Endothelial cell of umbilical vein (primary cell): ENCODE results near the gene AURKB. TPM values are rescaled to one million over a fixed set of nuclear protein-coding genes. Genes with fewer than 3 reads are reported as not detected.

Source experiments
- BruUV-seq: library from RNA; stranded (reverse); fragments of 400-500 nt; replicated peaks from 2 replicates; lab custom pipeline; 2021; lab: Mats Ljungman, UMichigan
- CTCF ChIA-PET: fragments of 300-600, 350-600 bp; sonication (Branson Sonifier 250); formaldehyde crosslinking; loops from one replicate; lab custom pipeline; 2021; ENCODE audit warnings: antibody characterized with exemption, inconsistent platforms; lab: Charles Lee
- POLR2A ChIA-PET: fragments of 300-600, 350-600 bp; sonication (Branson Sonifier 250); formaldehyde crosslinking; loops from one replicate; lab custom pipeline; 2021; ENCODE audit warnings: antibody characterized with exemption, inconsistent platforms; lab: Charles Lee
- DNase-seq: peaks from one replicate; pipeline ENCODE4 v3.0.0-alpha.2; 2011; ENCODE audit warnings: low read depth, low spot score
- FAIRE-seq: peaks from 2 replicates; lab custom pipeline; 2011; peaks lifted over from hg19 to GRCh38; lab: Jason Lieb, UNC
- H2AFZ ChIP-seq: 2 replicates; pipeline ENCODE4 v1.6.0; 2012; ENCODE audit warnings: low read depth, low read length, control low read depth, inconsistent platforms
- H3K27ac ChIP-seq: 2 replicates; pipeline ENCODE4 v1.5.1; 2011; ENCODE audit warnings: low read depth, mild to moderate bottlenecking, control low read depth, low read length, moderate library complexity; ENCODE audit not compliant: insufficient read depth
- H3K27me3 ChIP-seq, 2 experiments: 2 replicates each; pipeline versions ENCODE4 v1.6.0 to v1.6.1; 2011; ENCODE audit warnings: low read length in 2 of 2, mixed read lengths in 1 of 2; ENCODE audit not compliant: control insufficient read depth in 2 of 2, insufficient read depth in 2 of 2
- H3K36me3 ChIP-seq, 2 experiments: 2 replicates in 1 of 2; 3 replicates in 1 of 2; pipeline ENCODE4 v1.5.1; 2011; ENCODE audit warnings: low read length in 2 of 2, mild to moderate bottlenecking in 1 of 2, moderate library complexity in 1 of 2; ENCODE audit not compliant: control insufficient read depth in 2 of 2, insufficient read depth in 2 of 2; ENCODE audit errors: extremely low read depth in 1 of 2
- H3K4me1 ChIP-seq: 3 replicates; pipeline ENCODE4 v1.5.1; 2011; ENCODE audit warnings: mild to moderate bottlenecking, low read length; ENCODE audit not compliant: control insufficient read depth, insufficient read depth; ENCODE audit errors: extremely low read depth
- H3K4me2 ChIP-seq: 2 replicates; pipeline ENCODE4 v1.6.1; 2011; ENCODE audit warnings: low read length, control low read depth, mixed read lengths; ENCODE audit not compliant: insufficient read depth
- H3K4me3 ChIP-seq, 3 experiments: fragments of 200-600 bp in 1 of 3; sonication (generic), shearing (Covaris generic) in 1 of 3; replicated peaks in 1 of 3; 2 replicates each; pipeline ENCODE4 v1.5.1; 2011 to 2016; ENCODE audit warnings: control low read depth in 3 of 3, low read length in 3 of 3, mild to moderate bottlenecking in 2 of 3, inconsistent platforms in 1 of 3, low read depth in 1 of 3, moderate library complexity in 1 of 3; ENCODE audit not compliant: insufficient read depth in 1 of 3
- H3K79me2 ChIP-seq: 2 replicates; pipeline ENCODE4 v1.6.0; 2012; ENCODE audit warnings: low read length, inconsistent platforms; ENCODE audit not compliant: control insufficient read depth, insufficient read depth
- H3K9ac ChIP-seq: replicated peaks from 2 replicates; pipeline ENCODE3; 2011; ENCODE audit warnings: low read length, control low read depth; ENCODE audit not compliant: insufficient read depth; ENCODE audit errors: extremely low read depth
- H3K9me1 ChIP-seq: replicated peaks from 3 replicates; pipeline ENCODE4 v1.6.0; 2011; ENCODE audit warnings: mild to moderate bottlenecking, low read length; ENCODE audit not compliant: control insufficient read depth, insufficient read depth; ENCODE audit errors: extremely low read depth
- H3K9me3 ChIP-seq: replicated peaks from 2 replicates; pipeline ENCODE4 v1.5.1; 2012; ENCODE audit warnings: low read length, inconsistent platforms; ENCODE audit not compliant: control insufficient read depth, insufficient read depth
- H4K20me1 ChIP-seq: replicated peaks from 2 replicates; pipeline ENCODE3; 2011; ENCODE audit warnings: mild to moderate bottlenecking, low read length; ENCODE audit not compliant: control insufficient read depth, insufficient read depth; ENCODE audit errors: extremely low read depth
- GATA2 ChIP-seq: IDR thresholded peaks from 2 replicates; pipeline ENCODE4 v1.7.0; 2011; ENCODE audit warnings: low read depth, mild to moderate bottlenecking, moderate library complexity, mixed read lengths, low read length; ENCODE audit not compliant: insufficient read length, insufficient read depth
- POLR2AphosphoS5 ChIP-seq: IDR thresholded peaks from 2 replicates; pipeline ENCODE4 v1.6.1; 2012; ENCODE audit warnings: low read depth, mild to moderate bottlenecking, control low read depth, low read length, moderate library complexity; ENCODE audit not compliant: insufficient read depth
- dilution Hi-C: fragments of 300-500 bp; cut with MboI; formaldehyde crosslinking; loops from one replicate; pipeline ENCODE4 v1.15.0; 2019; ENCODE audit warnings: low sequenced_read_pairs; ENCODE audit not compliant: extremely low pct_ligation_motif_present
- intact Hi-C: fragments of 100-400 bp; cut with micrococcal nuclease; formaldehyde crosslinking; loops from one replicate; pipeline ENCODE4 v1.10.0; 2022
- polyA plus RNA-seq, 4 experiments: library from polyadenylated mRNA; depleted of rRNA in 3 of 4; stranded (reverse) in 3 of 4; unstranded in 1 of 4; fragments of >200 nt; gene quantifications; 2 replicates each; pipeline versions ENCODE4 v1.2.1 to v1.2.3, GENCODE V29; 2011 to 2012; ENCODE audit warnings: missing spikeins in 1 of 4
- total RNA-seq: library from RNA; stranded (reverse); gene quantifications from 2 replicates; pipeline ENCODE4 v1.2.3, GENCODE V29; 2021
- TF ChIP-seq, protein P1 (sequence below), 2 donors: IDR thresholded peaks; 1 replicate in 1 of 2; 2 replicates in 1 of 2; pipeline ENCODE4 v1.5.1; 2011; ENCODE audit warnings: low read length in 2 of 2, mild to moderate bottlenecking in 2 of 2, moderate library complexity in 2 of 2, control low read depth in 1 of 2, inconsistent platforms in 1 of 2, low read depth in 1 of 2; ENCODE audit not compliant: insufficient read depth in 1 of 2; ENCODE audit errors: extremely low read depth in 1 of 2

The AURKB gene
- total and polyA plus RNA-seq, 2 donors (not counting 3 experiments of a cell fraction or from before 2014, with no cell fraction given), result 67.8 to 107 TPM

DNA sequence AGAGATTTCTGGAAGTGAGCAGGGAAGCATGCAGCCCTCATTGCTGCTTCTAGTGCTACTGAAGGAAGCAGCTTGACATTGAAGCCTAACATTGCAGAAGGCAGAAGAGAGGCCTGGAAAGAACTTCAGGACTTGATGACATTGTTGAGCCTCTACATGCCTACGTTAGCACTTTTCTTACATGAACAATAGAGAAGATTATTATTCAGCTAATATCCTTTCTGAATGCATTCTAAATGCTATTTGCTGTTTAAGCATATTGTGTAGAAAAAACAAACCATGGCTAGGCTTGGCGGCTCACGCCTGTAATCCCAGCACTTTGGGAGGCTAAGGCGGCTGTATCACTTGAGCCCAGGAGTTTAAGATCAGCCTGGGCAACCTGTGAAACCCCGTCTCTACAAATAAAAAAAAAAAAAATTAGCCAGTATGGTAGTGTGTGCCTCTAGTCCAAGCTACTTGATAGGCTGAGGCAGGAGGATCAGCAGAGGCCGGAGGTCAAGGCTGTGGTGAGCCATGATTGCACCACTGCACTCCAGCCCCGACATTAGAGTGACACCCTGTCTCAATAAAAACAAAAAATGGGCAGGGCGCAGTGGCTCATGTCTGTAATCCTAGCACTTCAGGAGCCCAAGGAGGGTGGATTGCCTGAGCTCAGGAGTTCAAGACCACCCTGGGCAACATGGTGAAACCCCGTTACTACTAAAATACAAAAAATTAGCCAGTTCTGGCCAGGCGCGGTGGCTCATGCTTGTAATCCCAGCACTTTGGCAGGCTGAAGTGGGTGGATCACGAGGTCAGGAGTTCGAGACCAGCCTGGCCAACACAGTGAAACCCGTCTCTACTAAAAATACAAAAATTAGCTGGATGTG lies 2.2 kb upstream of the AURKB start:
- no peaks in the 10 kb centered on the region for H3K27me3 ChIP-seq
- TF ChIP-seq, protein P1, sequence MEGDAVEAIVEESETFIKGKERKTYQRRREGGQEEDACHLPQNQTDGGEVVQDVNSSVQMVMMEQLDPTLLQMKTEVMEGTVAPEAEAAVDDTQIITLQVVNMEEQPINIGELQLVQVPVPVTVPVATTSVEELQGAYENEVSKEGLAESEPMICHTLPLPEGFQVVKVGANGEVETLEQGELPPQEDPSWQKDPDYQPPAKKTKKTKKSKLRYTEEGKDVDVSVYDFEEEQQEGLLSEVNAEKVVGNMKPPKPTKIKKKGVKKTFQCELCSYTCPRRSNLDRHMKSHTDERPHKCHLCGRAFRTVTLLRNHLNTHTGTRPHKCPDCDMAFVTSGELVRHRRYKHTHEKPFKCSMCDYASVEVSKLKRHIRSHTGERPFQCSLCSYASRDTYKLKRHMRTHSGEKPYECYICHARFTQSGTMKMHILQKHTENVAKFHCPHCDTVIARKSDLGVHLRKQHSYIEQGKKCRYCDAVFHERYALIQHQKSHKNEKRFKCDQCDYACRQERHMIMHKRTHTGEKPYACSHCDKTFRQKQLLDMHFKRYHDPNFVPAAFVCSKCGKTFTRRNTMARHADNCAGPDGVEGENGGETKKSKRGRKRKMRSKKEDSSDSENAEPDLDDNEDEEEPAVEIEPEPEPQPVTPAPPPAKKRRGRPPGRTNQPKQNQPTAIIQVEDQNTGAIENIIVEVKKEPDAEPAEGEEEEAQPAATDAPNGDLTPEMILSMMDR (IDR thresholded peaks at IDR 0.05; ENCODE audit: extremely low read depth in 1 of 2, insufficient read depth in 1 of 2, low read depth in 1 of 2, low read length in 2 of 2), result no peak
- no peak for TF ChIP-seq GATA2
- no peak for TF ChIP-seq POLR2AphosphoS5
- BruUV-seq, result no TSS peak
- no peaks in the 10 kb centered on the region for H3K36me3 ChIP-seq
- ChIA-PET CTCF (interaction anchor here (1.6 kb wide), 1 partner anchor 22 kb away, joined by 4 read pairs; the partner anchor contains the start of gene BORCS6), POLR2A (no interaction called here)
- FAIRE-seq, result no peak
- H2AFZ ChIP-seq, result no peak overlapping the region
- no peaks in the 10 kb centered on the region for H4K20me1 ChIP-seq
- dilution Hi-C loops (no loop called here), intact Hi-C loops (no loop called here)
- H3K9ac ChIP-seq, result no peak overlapping the region
- no peaks in the 10 kb centered on the region for H3K9me1 ChIP-seq
- H3K4me2 ChIP-seq, result no peak overlapping the region
- H3K4me3 ChIP-seq, result no peak overlapping the region
- peaks cover 13% of the 10 kb centered on the region for H3K4me1 ChIP-seq
- H3K27ac ChIP-seq, result no peak overlapping the region
- H3K79me2 ChIP-seq, result peaks cover 24% of the 10 kb centered on the region
- DNase-seq, result no peak
- no peaks in the 10 kb centered on the region for H3K9me3 ChIP-seq
